CD14-positive monocyte (primary cell): ENCODE data around the gene LHFPL5. TPM values are rescaled to one million over a fixed set of nuclear protein-coding genes. Genes with fewer than 3 reads are reported as not detected.

Source experiments
- DNase-seq, 3 donors: peaks; one replicate each; pipeline ENCODE4 v3.0.0-alpha.2; 2011 to 2022
- H2AFZ ChIP-seq: 2 replicates; pipeline ENCODE4 v1.6.0; 2012; ENCODE audit warnings: mild to moderate bottlenecking, low read depth, low read length, inconsistent platforms; ENCODE audit not compliant: insufficient read depth, poor library complexity, severe bottlenecking
- H3K27ac ChIP-seq, 2 donors: 1 replicate in 1 of 2; 2 replicates in 1 of 2; pipeline ENCODE4 v1.5.1; 2012 to 2013; ENCODE audit warnings: low read length in 2 of 2, control low read depth in 1 of 2, inconsistent platforms in 1 of 2, low read depth in 1 of 2, mild to moderate bottlenecking in 1 of 2
- H3K27me3 ChIP-seq, 2 donors: one replicate each; pipeline versions ENCODE4 v1.6.0 to v1.6.1; 2011 to 2013; ENCODE audit warnings: low read length in 2 of 2; ENCODE audit not compliant: control insufficient read depth in 2 of 2, insufficient read depth in 2 of 2
- H3K36me3 ChIP-seq, 2 donors: replicated peaks in 1 of 2; 1 replicate in 1 of 2; 2 replicates in 1 of 2; pipeline versions ENCODE4 v1.5.1 to v1.6.1; 2012 to 2013; ENCODE audit warnings: low read length in 2 of 2, control low read depth in 1 of 2, inconsistent platforms in 1 of 2, mild to moderate bottlenecking in 1 of 2; ENCODE audit not compliant: insufficient read depth in 2 of 2, control insufficient read depth in 1 of 2
- H3K4me1 ChIP-seq, 2 donors: 1 replicate in 1 of 2; 2 replicates in 1 of 2; pipeline versions ENCODE4 v1.5.1 to v1.6.1; 2012 to 2013; ENCODE audit warnings: low read length in 2 of 2, control low read depth in 1 of 2, inconsistent platforms in 1 of 2, mild to moderate bottlenecking in 1 of 2, moderate library complexity in 1 of 2; ENCODE audit not compliant: insufficient read depth in 2 of 2, control insufficient read depth in 1 of 2
- H3K4me2 ChIP-seq: replicated peaks from 2 replicates; pipeline ENCODE3; 2012; ENCODE audit warnings: low read length, moderate library complexity, mild to moderate bottlenecking; ENCODE audit not compliant: poor library complexity, severe bottlenecking; ENCODE audit errors: extremely low read depth
- H3K4me3 ChIP-seq, 3 experiments: fragments of 200-600 bp in 1 of 3; sonication (generic) in 1 of 3; replicated peaks in 1 of 3; 1 replicate in 2 of 3; 2 replicates in 1 of 3; pipeline ENCODE4 v1.5.1; 2011 to 2013; ENCODE audit warnings: low read length in 3 of 3, mild to moderate bottlenecking in 3 of 3, control low read depth in 2 of 3, low read depth in 2 of 3, inconsistent platforms in 1 of 3, moderate library complexity in 1 of 3
- H3K79me2 ChIP-seq: 2 replicates; pipeline ENCODE4 v1.6.0; 2012; ENCODE audit warnings: mild to moderate bottlenecking, control low read depth, inconsistent platforms, low read length, moderate library complexity; ENCODE audit not compliant: insufficient read depth
- H3K9ac ChIP-seq: 2 replicates; pipeline ENCODE4 v1.6.0; 2017; ENCODE audit warnings: low read length, mild to moderate bottlenecking; ENCODE audit not compliant: insufficient read depth, poor library complexity, severe bottlenecking
- H3K9me3 ChIP-seq, 2 donors: replicated peaks in 1 of 2; 1 replicate in 1 of 2; 2 replicates in 1 of 2; pipeline versions ENCODE4 v1.5.1 to v1.6.1; 2012 to 2013; ENCODE audit warnings: low read length in 2 of 2, control low read depth in 1 of 2; ENCODE audit not compliant: control insufficient read depth in 1 of 2, insufficient read depth in 1 of 2
- H4K20me1 ChIP-seq: 2 replicates; pipeline ENCODE4 v1.6.0; 2012; ENCODE audit warnings: mild to moderate bottlenecking, low read length, control low read depth, moderate library complexity; ENCODE audit not compliant: insufficient read depth
- H3K27ac Mint-ChIP-seq, 7 donors: one replicate each; pipeline ENCODE4 v1.8.0; 2020; ENCODE audit warnings: mild to moderate bottlenecking in 7 of 7, mixed read lengths in 7 of 7, moderate library complexity in 6 of 7, inconsistent platforms in 2 of 7
- H3K27me3 Mint-ChIP-seq, 3 donors: one replicate each; pipeline ENCODE4 v1.8.0; 2021 to 2022; ENCODE audit warnings: low read depth in 3 of 3, mild to moderate bottlenecking in 3 of 3, mixed read lengths in 3 of 3, moderate library complexity in 3 of 3, inconsistent platforms in 1 of 3
- H3K36me3 Mint-ChIP-seq, 2 donors: one replicate each; pipeline ENCODE4 v1.8.0; 2020; ENCODE audit warnings: mixed read lengths in 2 of 2, inconsistent platforms in 1 of 2, mild to moderate bottlenecking in 1 of 2
- H3K4me1 Mint-ChIP-seq: one replicate; pipeline ENCODE4 v1.8.0; 2020; ENCODE audit warnings: mild to moderate bottlenecking, mixed read lengths
- H3K4me3 Mint-ChIP-seq, 2 donors: one replicate each; pipeline ENCODE4 v1.8.0; 2020; ENCODE audit warnings: mild to moderate bottlenecking in 2 of 2, mixed read lengths in 2 of 2, moderate library complexity in 1 of 2
- H3K9me3 Mint-ChIP-seq, 7 donors: one replicate each; pipeline ENCODE4 v1.8.0; 2020 to 2022; ENCODE audit warnings: mixed read lengths in 7 of 7, mild to moderate bottlenecking in 6 of 7, moderate library complexity in 6 of 7, inconsistent platforms in 2 of 7
- CTCF ChIP-seq: fragments of 200-600 bp; IDR thresholded peaks from one replicate; pipeline ENCODE4 v1.8.0; 2022; ENCODE audit warnings: antibody characterized with exemption, mild to moderate bottlenecking
- WGBS: methylation state at CpG from one replicate; pipeline ENCODE4 v1.1.5; 2013; ENCODE audit warnings: missing lambda C conversion rate; ENCODE audit not compliant: insufficient coverage; 5-methylcytosine and 5-hydroxymethylcytosine counted together
- intact Hi-C, 2 donors: fragments of 100-400 bp; cut with micrococcal nuclease; formaldehyde crosslinking; loops; one replicate each; pipeline versions ENCODE4 v1.15.0 to v1.15.1; 2023
- polyA plus RNA-seq, 3 donors: library from polyadenylated mRNA; depleted of rRNA in 1 of 3; unstranded in 2 of 3; stranded (reverse) in 1 of 3; fragments of 300-500 nt in 2 of 3; fragments of >200 nt in 1 of 3; fragmentation: Illumina TruSeq in 2 of 3; gene quantifications; 1 replicate in 2 of 3; 2 replicates in 1 of 3; pipeline ENCODE4 v1.2.3, GENCODE V29; 2012 to 2021

LHFPL5 gene
- polyA plus RNA-seq, 3 donors: not detected

- Mint-ChIP-seq H3K9me3 (peaks cover 0 to 2% (median 0%) of the 10 kb centered on the region in 7 donors), H3K27ac (peak overlapping the region in 1 of 7 donors; percentile 3), H3K4me3 (no peak overlapping the region), H3K27me3 (peaks cover 13 to 17% (median 14%) of the 10 kb centered on the region in 3 donors), H3K36me3 (no peaks in the 10 kb centered on the region), H3K4me1 (no peaks in the 10 kb centered on the region)
- TF ChIP-seq CTCF: no peak
- Histone ChIP-seq H3K4me2 (no peak overlapping the region), H3K9ac (no peak overlapping the region), H3K9me3 (no peaks in the 10 kb centered on the region), H2AFZ (no peak overlapping the region), H3K36me3 (no peaks in the 10 kb centered on the region), H3K27ac (no peak overlapping the region), H3K4me1 (no peaks in the 10 kb centered on the region), H4K20me1 (no peaks in the 10 kb centered on the region), H3K4me3 (no peak overlapping the region), H3K79me2 (no peaks in the 10 kb centered on the region), H3K27me3 (peaks cover 0 to 3% of the 10 kb centered on the region in 2 donors)
- 96% methylated on average over 15 of the region's 17 CpGs for WGBS
- intact Hi-C loops: no loop called here
- DNase-seq: no peak
Observed at GRCh38 chr6:35794536-35795452, 10.4 kb upstream of the LHFPL5 start.

- Mint-ChIP-seq H3K4me3 (no peak overlapping the region), H3K27ac (no peak overlapping the region), H3K4me1 (no peaks in the 10 kb centered on the region), H3K9me3 (peaks cover 0 to 2% (median 0%) of the 10 kb centered on the region in 7 donors), H3K27me3 (peaks cover 9 to 18% (median 11%) of the 10 kb centered on the region in 3 donors), H3K36me3 (no peaks in the 10 kb centered on the region)
- no peaks in the 10 kb centered on the region for H3K36me3 ChIP-seq
- H4K20me1 ChIP-seq: no peaks in the 10 kb centered on the region
- no peak overlapping the region for H2AFZ ChIP-seq
- no peak for DNase-seq
- intact Hi-C loops: no loop called here
- H3K9me3 ChIP-seq: no peaks in the 10 kb centered on the region
- no peak overlapping the region for H3K27ac ChIP-seq
- no peak overlapping the region for H3K9ac ChIP-seq
- TF ChIP-seq CTCF: no peak
- no peak overlapping the region for H3K4me3 ChIP-seq
- H3K27me3 ChIP-seq: no peaks in the 10 kb centered on the region
- 97% methylated on average over 10 of the region's 11 CpGs for WGBS
- no peaks in the 10 kb centered on the region for H3K4me1 ChIP-seq
- no peak overlapping the region for H3K4me2 ChIP-seq
- no peaks in the 10 kb centered on the region for H3K79me2 ChIP-seq
Observed at GRCh38 chr6:35795453-35796071, 9.6 kb upstream of the LHFPL5 start.
